HL-60 (cell line): Measurements from ENCODE around the gene DHX34.

Experiments
- DNase-seq, 2 experiments: peaks; one replicate each; pipeline ENCODE4 v3.0.0-alpha.2; 2010 to 2020; ENCODE audit warnings: low read depth in 1 of 2, low spot score in 1 of 2
- H3K27ac ChIP-seq: fragments of 250-450 bp; sonication (Bioruptor Pico); replicated peaks from 2 replicates; pipeline ENCODE4 v1.5.1; 2020; ENCODE audit warnings: mild to moderate bottlenecking, moderate library complexity
- H3K27me3 ChIP-seq: fragments of 250-450 bp; sonication (Bioruptor Pico); 2 replicates; pipeline ENCODE4 v1.5.1; 2021; ENCODE audit warnings: mild to moderate bottlenecking, moderate library complexity; ENCODE audit not compliant: insufficient read depth, poor library complexity, severe bottlenecking
- H3K4me3 ChIP-seq: replicated peaks from 2 replicates; pipeline ENCODE4 v1.5.1; 2011; ENCODE audit warnings: mild to moderate bottlenecking, control low read depth, low read length; ENCODE audit not compliant: insufficient read depth
- GABPA ChIP-seq: IDR thresholded peaks from 2 replicates; pipeline ENCODE4 v1.6.1; 2012; ENCODE audit warnings: low read depth
- POLR2AphosphoS5 ChIP-seq: IDR thresholded peaks from 2 replicates; pipeline ENCODE4 v1.6.1; 2012; ENCODE audit warnings: low read depth
- REST ChIP-seq: IDR thresholded peaks from 2 replicates; pipeline ENCODE4 v1.6.1; 2012; ENCODE audit warnings: low read depth; ENCODE audit not compliant: insufficient replicate concordance
- SPI1 ChIP-seq: IDR thresholded peaks from 2 replicates; pipeline ENCODE4 v1.6.1; 2012; ENCODE audit warnings: low read depth, mild to moderate bottlenecking, borderline replicate concordance
- TF ChIP-seq, protein P1 (sequence below): IDR thresholded peaks from one replicate; pipeline ENCODE4 v1.5.1; 2011; ENCODE audit warnings: low read length, control low read depth, inconsistent platforms; ENCODE audit not compliant: insufficient read depth

Gene DHX34

DNA sequence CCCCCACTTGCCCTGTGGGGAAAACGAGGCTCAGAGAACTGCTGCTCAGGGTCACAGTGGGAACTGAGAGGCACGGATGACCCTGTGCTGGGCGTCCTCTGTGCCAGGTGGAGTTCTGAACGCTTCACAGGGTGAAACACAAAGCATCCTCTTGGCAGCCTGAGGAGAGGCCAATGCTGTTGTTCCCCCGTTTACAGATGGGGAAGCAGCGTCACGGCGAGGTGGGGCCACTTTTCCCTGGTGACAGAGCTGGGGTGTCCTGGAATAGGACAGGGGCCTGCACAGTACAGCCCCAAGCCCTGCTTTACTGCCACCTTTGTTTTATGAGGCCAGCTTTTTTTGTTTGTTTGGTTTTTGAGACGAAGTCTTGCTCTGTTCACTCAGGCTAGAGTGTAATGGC lies 22.1 kb downstream of the DHX34 start:
- TF ChIP-seq GABPA (no peak), REST (no peak), SPI1 (no peak), POLR2AphosphoS5 (no peak)
- TF ChIP-seq, protein P1, sequence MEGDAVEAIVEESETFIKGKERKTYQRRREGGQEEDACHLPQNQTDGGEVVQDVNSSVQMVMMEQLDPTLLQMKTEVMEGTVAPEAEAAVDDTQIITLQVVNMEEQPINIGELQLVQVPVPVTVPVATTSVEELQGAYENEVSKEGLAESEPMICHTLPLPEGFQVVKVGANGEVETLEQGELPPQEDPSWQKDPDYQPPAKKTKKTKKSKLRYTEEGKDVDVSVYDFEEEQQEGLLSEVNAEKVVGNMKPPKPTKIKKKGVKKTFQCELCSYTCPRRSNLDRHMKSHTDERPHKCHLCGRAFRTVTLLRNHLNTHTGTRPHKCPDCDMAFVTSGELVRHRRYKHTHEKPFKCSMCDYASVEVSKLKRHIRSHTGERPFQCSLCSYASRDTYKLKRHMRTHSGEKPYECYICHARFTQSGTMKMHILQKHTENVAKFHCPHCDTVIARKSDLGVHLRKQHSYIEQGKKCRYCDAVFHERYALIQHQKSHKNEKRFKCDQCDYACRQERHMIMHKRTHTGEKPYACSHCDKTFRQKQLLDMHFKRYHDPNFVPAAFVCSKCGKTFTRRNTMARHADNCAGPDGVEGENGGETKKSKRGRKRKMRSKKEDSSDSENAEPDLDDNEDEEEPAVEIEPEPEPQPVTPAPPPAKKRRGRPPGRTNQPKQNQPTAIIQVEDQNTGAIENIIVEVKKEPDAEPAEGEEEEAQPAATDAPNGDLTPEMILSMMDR = no peak
- H3K4me3 ChIP-seq = no peak overlapping the region
- no peaks in the 10 kb centered on the region for H3K27me3 ChIP-seq
- peak overlapping the region; percentile 74 for H3K27ac ChIP-seq
- no peak for DNase-seq

GRCh38 chr19:47372603-47373002 lies 23.5 kb downstream of the DHX34 start:
- TF ChIP-seq GABPA (no peak), POLR2AphosphoS5 (no peak), REST (no peak), SPI1 (no peak)
- TF ChIP-seq, protein P1 = no peak

GRCh38 chr19:47373246-47374240 lies 24.4 kb downstream of the DHX34 start:
- Histone ChIP-seq H3K4me3 (no peak overlapping the region), H3K27ac (no peak overlapping the region), H3K27me3 (no peaks in the 10 kb centered on the region)
- TF ChIP-seq POLR2AphosphoS5 = no peak
- TF ChIP-seq SPI1 = no peak
- TF ChIP-seq, protein P1 = no peak
- no peak for TF ChIP-seq GABPA
- TF ChIP-seq REST = no peak
- no peak for DNase-seq

More at GRCh38 chr19:47372603-47373002, 23.5 kb downstream of the DHX34 start:
- DNase-seq = no peak
- no peak overlapping the region for H3K4me3 ChIP-seq
- no peaks in the 10 kb centered on the region for H3K27me3 ChIP-seq
- H3K27ac ChIP-seq = no peak overlapping the region
